ENCODE measurements around the gene SLC22A3.

DNA sequence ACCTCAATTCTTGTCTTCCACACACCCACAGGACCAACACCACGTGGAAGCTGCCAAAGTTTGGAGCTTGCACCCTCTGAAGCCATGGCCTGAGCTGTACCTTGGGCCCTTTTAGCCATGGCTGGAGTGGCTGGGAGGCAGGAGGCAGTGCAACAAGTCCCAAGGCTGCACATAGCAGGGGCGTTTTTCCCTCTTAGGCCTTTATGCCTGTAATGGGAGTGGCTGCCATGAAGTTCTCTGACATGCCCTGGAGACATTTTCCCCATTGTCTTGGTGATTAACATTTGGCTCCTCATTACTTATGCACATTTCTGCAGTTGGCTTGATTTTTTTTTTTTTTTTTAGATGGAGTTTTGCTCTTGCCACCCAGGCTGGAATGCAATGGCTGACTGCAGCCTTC is 44.4 kb upstream of the SLC22A3 start:
- TF ChIP-seq, protein P1, sequence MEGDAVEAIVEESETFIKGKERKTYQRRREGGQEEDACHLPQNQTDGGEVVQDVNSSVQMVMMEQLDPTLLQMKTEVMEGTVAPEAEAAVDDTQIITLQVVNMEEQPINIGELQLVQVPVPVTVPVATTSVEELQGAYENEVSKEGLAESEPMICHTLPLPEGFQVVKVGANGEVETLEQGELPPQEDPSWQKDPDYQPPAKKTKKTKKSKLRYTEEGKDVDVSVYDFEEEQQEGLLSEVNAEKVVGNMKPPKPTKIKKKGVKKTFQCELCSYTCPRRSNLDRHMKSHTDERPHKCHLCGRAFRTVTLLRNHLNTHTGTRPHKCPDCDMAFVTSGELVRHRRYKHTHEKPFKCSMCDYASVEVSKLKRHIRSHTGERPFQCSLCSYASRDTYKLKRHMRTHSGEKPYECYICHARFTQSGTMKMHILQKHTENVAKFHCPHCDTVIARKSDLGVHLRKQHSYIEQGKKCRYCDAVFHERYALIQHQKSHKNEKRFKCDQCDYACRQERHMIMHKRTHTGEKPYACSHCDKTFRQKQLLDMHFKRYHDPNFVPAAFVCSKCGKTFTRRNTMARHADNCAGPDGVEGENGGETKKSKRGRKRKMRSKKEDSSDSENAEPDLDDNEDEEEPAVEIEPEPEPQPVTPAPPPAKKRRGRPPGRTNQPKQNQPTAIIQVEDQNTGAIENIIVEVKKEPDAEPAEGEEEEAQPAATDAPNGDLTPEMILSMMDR (IDR thresholded peaks at IDR 0.05; ENCODE audit: low read depth, low read length, poor library complexity, severe bottlenecking): no peak
- TF ChIP-seq EZH2phosphoT487 (IDR thresholded peaks at IDR 0.05; ENCODE audit: borderline replicate concordance, low read length): no peak
